ENCODE measurements around the gene SIX2.

SIX2 gene

GRCh38 chr2:44959855-44960254 is 49.4 kb downstream of the SIX2 start:
- Histone ChIP-seq H3K9ac (ENCODE audit: low read length) (no peak overlapping the region), H3K27ac (ENCODE audit: low read depth, low read length) (no peak overlapping the region), H3K79me2 (ENCODE audit: insufficient read depth, low read length) (no peaks in the 10 kb centered on the region), H3K4me2 (ENCODE audit: low read depth, low read length, poor library complexity, severe bottlenecking) (no peak overlapping the region), H3K4me3 (ENCODE audit: insufficient read depth, low read length, poor library complexity, severe bottlenecking) (no peak overlapping the region), H3F3A (ENCODE audit: insufficient read depth) (no peaks in the 10 kb centered on the region), H3K9me2 (replicated peaks; ENCODE audit: insufficient read depth, low read length) (no peaks in the 10 kb centered on the region), H3K27me3 (ENCODE audit: low read length) (no peaks in the 10 kb centered on the region), H3K9me3 (ENCODE audit: insufficient read depth, low read length) (no peaks in the 10 kb centered on the region), H3K36me3 (ENCODE audit: low read length) (no peaks in the 10 kb centered on the region), H2AFZ (ENCODE audit: low read depth, low read length, severe bottlenecking) (no peak overlapping the region), H4K20me1 (ENCODE audit: low read depth, low read length) (no peaks in the 10 kb centered on the region)
- TF ChIP-seq, protein P1, sequence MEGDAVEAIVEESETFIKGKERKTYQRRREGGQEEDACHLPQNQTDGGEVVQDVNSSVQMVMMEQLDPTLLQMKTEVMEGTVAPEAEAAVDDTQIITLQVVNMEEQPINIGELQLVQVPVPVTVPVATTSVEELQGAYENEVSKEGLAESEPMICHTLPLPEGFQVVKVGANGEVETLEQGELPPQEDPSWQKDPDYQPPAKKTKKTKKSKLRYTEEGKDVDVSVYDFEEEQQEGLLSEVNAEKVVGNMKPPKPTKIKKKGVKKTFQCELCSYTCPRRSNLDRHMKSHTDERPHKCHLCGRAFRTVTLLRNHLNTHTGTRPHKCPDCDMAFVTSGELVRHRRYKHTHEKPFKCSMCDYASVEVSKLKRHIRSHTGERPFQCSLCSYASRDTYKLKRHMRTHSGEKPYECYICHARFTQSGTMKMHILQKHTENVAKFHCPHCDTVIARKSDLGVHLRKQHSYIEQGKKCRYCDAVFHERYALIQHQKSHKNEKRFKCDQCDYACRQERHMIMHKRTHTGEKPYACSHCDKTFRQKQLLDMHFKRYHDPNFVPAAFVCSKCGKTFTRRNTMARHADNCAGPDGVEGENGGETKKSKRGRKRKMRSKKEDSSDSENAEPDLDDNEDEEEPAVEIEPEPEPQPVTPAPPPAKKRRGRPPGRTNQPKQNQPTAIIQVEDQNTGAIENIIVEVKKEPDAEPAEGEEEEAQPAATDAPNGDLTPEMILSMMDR (IDR thresholded peaks at IDR 0.05; ENCODE audit: insufficient read depth, low read length, poor library complexity, severe bottlenecking) = no peak
- TF ChIP-seq EZH2phosphoT487 (conservative IDR thresholded peaks at IDR 0.05; ENCODE audit: low read length) = no peak

GRCh38 chr2:44957656-44958327 is 51.5 kb downstream of the SIX2 start:
- no peaks in the 10 kb centered on the region for H3F3A ChIP-seq (ENCODE audit: insufficient read depth)
- no peaks in the 10 kb centered on the region for H3K27me3 ChIP-seq (ENCODE audit: low read length)
- no peak overlapping the region for H3K27ac ChIP-seq (ENCODE audit: low read depth, low read length)
- H3K9me2 ChIP-seq (replicated peaks; ENCODE audit: insufficient read depth, low read length) = no peaks in the 10 kb centered on the region
- no peaks in the 10 kb centered on the region for H3K36me3 ChIP-seq (ENCODE audit: low read length)
- H3K79me2 ChIP-seq (ENCODE audit: insufficient read depth, low read length) = no peaks in the 10 kb centered on the region
- H3K9me3 ChIP-seq (ENCODE audit: insufficient read depth, low read length) = no peaks in the 10 kb centered on the region
- H3K4me2 ChIP-seq (ENCODE audit: low read depth, low read length, poor library complexity, severe bottlenecking) = no peak overlapping the region
- TF ChIP-seq, protein P1 (IDR thresholded peaks at IDR 0.05; ENCODE audit: insufficient read depth, low read length, poor library complexity, severe bottlenecking) = no peak
- no peak for TF ChIP-seq EZH2phosphoT487 (conservative IDR thresholded peaks at IDR 0.05; ENCODE audit: low read length)
- H4K20me1 ChIP-seq (ENCODE audit: low read depth, low read length) = no peaks in the 10 kb centered on the region
- H3K4me3 ChIP-seq (ENCODE audit: insufficient read depth, low read length, poor library complexity, severe bottlenecking) = no peak overlapping the region
- no peak overlapping the region for H2AFZ ChIP-seq (ENCODE audit: low read depth, low read length, severe bottlenecking)
- H3K9ac ChIP-seq (ENCODE audit: low read length) = no peak overlapping the region

DNA sequence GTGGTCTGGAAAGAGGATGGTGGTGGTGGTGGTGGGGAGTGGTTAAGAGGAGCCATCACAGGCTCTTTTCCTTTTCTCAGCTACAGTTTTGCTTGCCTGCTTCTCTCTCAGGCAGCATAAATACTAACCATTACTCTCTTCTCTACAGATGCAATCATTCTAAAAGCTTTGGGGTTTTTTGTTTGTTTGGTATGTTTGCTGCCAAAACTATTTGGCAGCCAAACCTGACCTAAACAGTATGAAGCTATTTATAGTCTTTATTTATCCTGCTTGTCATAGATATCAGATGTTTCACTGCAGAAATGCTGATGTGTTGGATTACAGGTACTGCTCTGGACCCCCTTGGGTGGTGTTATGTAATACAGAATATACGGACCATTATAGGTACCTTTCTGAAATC is 52.4 kb downstream of the SIX2 start:
- Histone ChIP-seq H2AFZ (ENCODE audit: low read depth, low read length, severe bottlenecking) (no peak overlapping the region), H3K27ac (ENCODE audit: low read depth, low read length) (no peak overlapping the region), H3K36me3 (ENCODE audit: low read length) (no peaks in the 10 kb centered on the region), H3K9me2 (replicated peaks; ENCODE audit: insufficient read depth, low read length) (no peaks in the 10 kb centered on the region), H4K20me1 (ENCODE audit: low read depth, low read length) (no peaks in the 10 kb centered on the region), H3K79me2 (ENCODE audit: insufficient read depth, low read length) (no peaks in the 10 kb centered on the region), H3K9ac (ENCODE audit: low read length) (no peak overlapping the region), H3K4me2 (ENCODE audit: low read depth, low read length, poor library complexity, severe bottlenecking) (no peak overlapping the region), H3F3A (ENCODE audit: insufficient read depth) (no peaks in the 10 kb centered on the region), H3K9me3 (ENCODE audit: insufficient read depth, low read length) (no peaks in the 10 kb centered on the region), H3K27me3 (ENCODE audit: low read length) (no peaks in the 10 kb centered on the region), H3K4me3 (ENCODE audit: insufficient read depth, low read length, poor library complexity, severe bottlenecking) (no peak overlapping the region)
- TF ChIP-seq, protein P1 (IDR thresholded peaks at IDR 0.05; ENCODE audit: insufficient read depth, low read length, poor library complexity, severe bottlenecking) = no peak
- no peak for TF ChIP-seq EZH2phosphoT487 (conservative IDR thresholded peaks at IDR 0.05; ENCODE audit: low read length)
